ENCODE measurements around the gene TET2. TPM values are rescaled to one million over a fixed set of nuclear protein-coding genes. Genes with fewer than 3 reads are reported as not detected.

Gene TET2
- total RNA-seq, 1 experiment from 2014 or later: 20.5 TPM

DNA sequence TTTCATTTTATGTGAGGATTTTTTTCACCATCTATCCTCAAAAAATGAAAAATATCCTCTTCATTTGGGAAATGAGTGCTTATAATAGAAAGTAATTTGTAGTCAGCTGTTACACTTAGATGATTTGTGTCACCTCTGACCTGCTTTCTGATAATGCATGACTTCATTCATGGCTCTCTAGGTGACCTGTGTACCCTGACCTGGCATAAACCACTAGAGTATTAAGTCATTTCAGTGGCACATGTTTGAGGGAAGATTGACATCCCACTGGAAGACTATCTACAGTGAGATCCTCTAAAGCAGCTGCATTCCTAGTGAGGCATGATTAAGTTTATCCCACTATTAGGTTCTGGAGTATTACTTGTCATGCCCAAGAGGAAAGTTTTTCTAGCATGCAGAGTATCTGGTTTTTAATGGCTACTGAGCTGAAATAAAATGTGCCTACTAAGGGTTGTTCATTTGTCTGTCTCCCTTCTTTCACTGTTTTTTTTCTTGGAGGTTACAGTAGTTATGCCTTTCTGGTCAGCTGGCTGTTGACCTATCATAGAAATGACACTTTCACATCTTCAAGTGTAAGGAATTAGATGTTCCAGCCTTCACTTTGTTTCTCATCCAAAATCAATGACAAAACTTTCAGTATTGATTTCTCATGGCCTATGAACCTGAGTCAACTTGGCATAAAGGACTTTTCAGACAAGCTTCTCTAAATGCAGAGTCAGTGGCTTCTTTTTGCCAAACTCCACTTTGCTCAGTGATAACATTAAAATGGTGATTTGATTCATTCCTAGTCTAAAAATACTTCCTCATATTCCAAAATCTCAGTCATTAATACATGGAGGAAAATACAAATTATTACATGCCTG, 33.1 kb downstream of the TET2 start:
- POLR2A ChIA-PET: interaction anchor here (2.9 kb wide), 1 partner anchor 18 kb away, joined by 10 read pairs; no protein-coding TSS in a partner anchor

DNA sequence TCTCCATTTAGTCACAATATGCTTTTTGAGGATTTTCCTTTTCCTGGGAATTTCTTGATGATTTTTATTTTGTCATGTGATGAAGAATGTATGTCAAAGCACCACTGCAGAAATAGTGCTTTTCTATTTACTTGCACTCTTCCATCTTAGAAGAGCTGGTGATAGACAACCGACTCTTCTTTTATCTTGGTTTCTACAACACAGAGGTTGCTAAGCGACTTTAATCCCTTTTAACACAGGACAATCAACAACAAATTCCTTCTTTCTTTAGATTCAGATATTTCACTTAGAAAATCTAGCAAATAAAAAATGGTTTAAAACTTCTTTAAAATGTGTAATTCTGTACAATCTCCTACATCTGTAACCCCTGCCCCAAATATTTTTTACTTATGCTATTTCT, 34.6 kb downstream of the TET2 start:
- intact Hi-C loops (cut with micrococcal nuclease): no loop called here
- CTCF ChIA-PET: no interaction called here
- POLR2A ChIA-PET: interaction anchor here (0.7 to 2.9 kb wide), 3 partner anchors 9 to 36 kb away, joined by 3 to 10 read pairs (median 4); no protein-coding TSS in a partner anchor

More for the DNA sequence above, 33.1 kb downstream of the TET2 start:
- Mint-ChIP-seq H3K36me3 (ENCODE audit: insufficient read depth, unreplicated experiment) (peaks cover 24% of the 10 kb centered on the region), H3K27me3 (ENCODE audit: insufficient read depth, unreplicated experiment) (no peaks in the 10 kb centered on the region), H3K4me1 (ENCODE audit: insufficient read depth, unreplicated experiment) (peaks cover 18% of the 10 kb centered on the region), H3K27ac (ENCODE audit: low read depth, unreplicated experiment) (no peak overlapping the region), H3K9me3 (ENCODE audit: unreplicated experiment) (peaks cover 9% of the 10 kb centered on the region), H3K4me3 (ENCODE audit: unreplicated experiment) (no peak overlapping the region)
- no TSS peak for BruUV-seq (replicated peaks)
- no peak for DNase-seq (ENCODE audit: unreplicated experiment)
- intact Hi-C loops (cut with micrococcal nuclease): no loop called here
- TF ChIP-seq, protein P1, sequence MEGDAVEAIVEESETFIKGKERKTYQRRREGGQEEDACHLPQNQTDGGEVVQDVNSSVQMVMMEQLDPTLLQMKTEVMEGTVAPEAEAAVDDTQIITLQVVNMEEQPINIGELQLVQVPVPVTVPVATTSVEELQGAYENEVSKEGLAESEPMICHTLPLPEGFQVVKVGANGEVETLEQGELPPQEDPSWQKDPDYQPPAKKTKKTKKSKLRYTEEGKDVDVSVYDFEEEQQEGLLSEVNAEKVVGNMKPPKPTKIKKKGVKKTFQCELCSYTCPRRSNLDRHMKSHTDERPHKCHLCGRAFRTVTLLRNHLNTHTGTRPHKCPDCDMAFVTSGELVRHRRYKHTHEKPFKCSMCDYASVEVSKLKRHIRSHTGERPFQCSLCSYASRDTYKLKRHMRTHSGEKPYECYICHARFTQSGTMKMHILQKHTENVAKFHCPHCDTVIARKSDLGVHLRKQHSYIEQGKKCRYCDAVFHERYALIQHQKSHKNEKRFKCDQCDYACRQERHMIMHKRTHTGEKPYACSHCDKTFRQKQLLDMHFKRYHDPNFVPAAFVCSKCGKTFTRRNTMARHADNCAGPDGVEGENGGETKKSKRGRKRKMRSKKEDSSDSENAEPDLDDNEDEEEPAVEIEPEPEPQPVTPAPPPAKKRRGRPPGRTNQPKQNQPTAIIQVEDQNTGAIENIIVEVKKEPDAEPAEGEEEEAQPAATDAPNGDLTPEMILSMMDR (IDR thresholded peaks at IDR 0.05; ENCODE audit: unreplicated experiment): no peak
- CTCF ChIA-PET: interaction anchor here (0.6 kb wide), 1 partner anchor 1363 kb away, joined by 7 read pairs; no protein-coding TSS in a partner anchor

DNA sequence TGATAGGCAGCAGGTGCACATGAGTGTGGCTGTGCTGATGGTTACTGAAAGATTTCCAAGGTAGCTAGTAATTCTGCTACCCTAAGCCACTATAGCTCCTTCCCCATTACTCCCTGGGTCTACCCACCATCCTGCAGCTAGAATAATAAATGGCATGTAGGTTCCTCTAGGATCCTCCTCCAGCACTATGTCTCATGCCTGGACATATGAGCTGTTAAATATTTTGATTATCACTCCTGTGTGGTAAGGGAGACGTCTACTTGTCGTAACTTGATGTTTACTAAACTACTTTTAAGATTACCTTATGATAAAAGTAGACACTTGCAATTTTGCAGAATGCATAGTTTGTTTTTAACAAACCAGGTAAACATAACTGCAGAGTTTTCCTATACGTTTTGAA, 35.5 kb downstream of the TET2 start:
- Mint-ChIP-seq H3K27me3 (ENCODE audit: insufficient read depth, unreplicated experiment) (no peaks in the 10 kb centered on the region), H3K4me3 (ENCODE audit: unreplicated experiment) (no peak overlapping the region), H3K9me3 (ENCODE audit: unreplicated experiment) (no peaks in the 10 kb centered on the region), H3K27ac (ENCODE audit: low read depth, unreplicated experiment) (no peak overlapping the region), H3K4me1 (ENCODE audit: insufficient read depth, unreplicated experiment) (peaks cover 20% of the 10 kb centered on the region), H3K36me3 (ENCODE audit: insufficient read depth, unreplicated experiment) (peaks cover 17% of the 10 kb centered on the region)
- DNase-seq (ENCODE audit: unreplicated experiment): no peak
- no TSS peak for BruUV-seq (replicated peaks)
- CTCF ChIA-PET: no interaction called here
- TF ChIP-seq, protein P1 (IDR thresholded peaks at IDR 0.05; ENCODE audit: unreplicated experiment): no peak
- POLR2A ChIA-PET: interaction anchor here (0.7 to 2.9 kb wide), 4 partner anchors 10 to 35 kb away, joined by 3 to 10 read pairs (median 4); no protein-coding TSS in a partner anchor
- intact Hi-C loops (cut with micrococcal nuclease): no loop called here

More for the DNA sequence above, 34.6 kb downstream of the TET2 start:
- H3K36me3 Mint-ChIP-seq (ENCODE audit: insufficient read depth, unreplicated experiment): peaks cover 17% of the 10 kb centered on the region
- no peak overlapping the region for H3K4me3 Mint-ChIP-seq (ENCODE audit: unreplicated experiment)
- no peaks in the 10 kb centered on the region for H3K27me3 Mint-ChIP-seq (ENCODE audit: insufficient read depth, unreplicated experiment)
- no peak overlapping the region for H3K27ac Mint-ChIP-seq (ENCODE audit: low read depth, unreplicated experiment)
- H3K9me3 Mint-ChIP-seq (ENCODE audit: unreplicated experiment): no peaks in the 10 kb centered on the region
- no TSS peak for BruUV-seq (replicated peaks)
- H3K4me1 Mint-ChIP-seq (ENCODE audit: insufficient read depth, unreplicated experiment): peaks cover 20% of the 10 kb centered on the region
- TF ChIP-seq, protein P1 (IDR thresholded peaks at IDR 0.05; ENCODE audit: unreplicated experiment): no peak
- no peak for DNase-seq (ENCODE audit: unreplicated experiment)

DNA sequence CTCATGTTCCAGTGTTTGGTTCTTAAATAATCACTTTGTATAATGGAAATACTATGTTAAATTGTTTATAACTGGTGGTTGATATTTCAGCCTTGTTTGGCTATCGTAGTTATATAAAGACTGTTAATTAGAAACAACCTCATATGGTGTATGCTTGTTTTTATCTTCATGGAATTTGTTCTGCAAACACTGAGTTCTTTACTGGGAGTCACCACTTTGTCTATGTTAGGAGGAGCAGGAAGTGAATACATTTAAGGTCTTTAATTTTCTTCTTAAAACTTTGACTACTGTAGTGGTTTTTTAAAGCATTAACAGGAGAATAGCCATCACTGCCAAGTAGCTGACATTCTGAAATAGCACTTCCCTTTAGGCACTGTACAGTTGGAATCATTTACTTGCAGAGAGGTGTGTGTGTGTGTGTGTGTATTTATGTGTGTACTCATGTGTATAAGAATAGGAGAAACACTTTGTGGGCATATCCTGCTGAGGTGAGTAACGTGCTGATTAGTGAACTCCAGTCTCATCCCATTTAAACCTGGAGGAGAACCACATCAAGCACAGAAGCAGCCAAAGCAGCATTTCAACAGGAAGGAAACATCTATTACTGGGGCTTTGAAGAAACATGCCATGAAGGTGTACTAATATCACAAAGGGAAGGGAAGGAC, 37.8 kb downstream of the TET2 start:
- BruUV-seq (replicated peaks): no TSS peak
- ChIA-PET POLR2A (interaction anchor here (0.5 to 1.3 kb wide), 2 partner anchors 216 to 1030 kb away, joined by 3 to 4 read pairs; no protein-coding TSS in a partner anchor), CTCF (interaction anchor here (1.0 kb wide), 1 partner anchor 29 kb away, joined by 3 read pairs; no protein-coding TSS in a partner anchor)
- no peak for DNase-seq (ENCODE audit: unreplicated experiment)
- H3K36me3 Mint-ChIP-seq (ENCODE audit: insufficient read depth, unreplicated experiment): peaks cover 12% of the 10 kb centered on the region
- TF ChIP-seq, protein P1 (IDR thresholded peaks at IDR 0.05; ENCODE audit: unreplicated experiment): no peak
- H3K9me3 Mint-ChIP-seq (ENCODE audit: unreplicated experiment): no peaks in the 10 kb centered on the region
- no peaks in the 10 kb centered on the region for H3K27me3 Mint-ChIP-seq (ENCODE audit: insufficient read depth, unreplicated experiment)
- intact Hi-C loops (cut with micrococcal nuclease): no loop called here
- no peak overlapping the region for H3K4me3 Mint-ChIP-seq (ENCODE audit: unreplicated experiment)
- peaks cover 20% of the 10 kb centered on the region for H3K4me1 Mint-ChIP-seq (ENCODE audit: insufficient read depth, unreplicated experiment)
- no peak overlapping the region for H3K27ac Mint-ChIP-seq (ENCODE audit: low read depth, unreplicated experiment)
